WTC11 (cell line): ENCODE data around the gene RRAD. TPM values are rescaled to one million over a fixed set of nuclear protein-coding genes. Genes with fewer than 3 reads are reported as not detected.

Experiments used
- ATAC-seq: fragments of 200-7000 bp; cut with Tn5 transposase; 2 replicates; pipeline ENCODE4 v1.10.0; 2021; ENCODE audit warnings: mild to moderate bottlenecking, moderate library complexity
- CTCF ChIA-PET: fragments of 300-600 bp; sonication (Branson Sonifier 250); formaldehyde crosslinking; loops from one replicate; lab custom pipeline; 2021; ENCODE audit warnings: antibody characterized with exemption; lab: Charles Lee
- POLR2A ChIA-PET: fragments of 350-600 bp; sonication (Branson Sonifier 250); formaldehyde crosslinking; loops from one replicate; lab custom pipeline; 2021; ENCODE audit warnings: antibody characterized with exemption; lab: Charles Lee
- DNase-seq: peaks from one replicate; pipeline ENCODE4 v3.0.0; 2021; ENCODE audit warnings: low spot score
- H3K27ac Mint-ChIP-seq: 2 replicates; pipeline ENCODE4 v1.8.0; 2021; ENCODE audit warnings: mixed read lengths
- H3K27me3 Mint-ChIP-seq: 2 replicates; pipeline ENCODE4 v1.8.0; 2021; ENCODE audit warnings: low read depth, mild to moderate bottlenecking, moderate library complexity, mixed read lengths
- H3K36me3 Mint-ChIP-seq: 2 replicates; pipeline ENCODE4 v1.8.0; 2021; ENCODE audit warnings: mixed read lengths
- H3K4me1 Mint-ChIP-seq: 2 replicates; pipeline ENCODE4 v1.8.0; 2022; ENCODE audit warnings: mixed read lengths
- H3K4me3 Mint-ChIP-seq: 2 replicates; pipeline ENCODE4 v1.8.0; 2021; ENCODE audit warnings: mild to moderate bottlenecking, moderate library complexity, mixed read lengths
- H3K9me3 Mint-ChIP-seq: 2 replicates; pipeline ENCODE4 v1.8.0; 2021; ENCODE audit warnings: mixed read lengths
- E2F4 ChIP-seq: sonication (generic); formaldehyde crosslinking; IDR thresholded peaks from 2 replicates; pipeline ENCODE4 v1.8.1; 2022; ENCODE audit warnings: low read depth, mild to moderate bottlenecking, moderate library complexity, missing genetic modification reagents, borderline replicate concordance
- ESRRA ChIP-seq: sonication (generic); formaldehyde crosslinking; IDR thresholded peaks from 2 replicates; pipeline ENCODE4 v1.8.1; 2022; ENCODE audit warnings: mild to moderate bottlenecking, missing genetic modification reagents, borderline replicate concordance
- FOXK1 ChIP-seq: sonication (generic); formaldehyde crosslinking; IDR thresholded peaks from 2 replicates; pipeline ENCODE4 v1.8.0; 2022; ENCODE audit warnings: mild to moderate bottlenecking, moderate library complexity, missing genetic modification reagents
- NFE2L1 ChIP-seq: sonication (generic); formaldehyde crosslinking; IDR thresholded peaks from 2 replicates; pipeline ENCODE4 v1.8.1; 2023; ENCODE audit warnings: missing genetic modification reagents
- NR2C2 ChIP-seq: sonication (generic); formaldehyde crosslinking; IDR thresholded peaks from 2 replicates; pipeline ENCODE4 v1.8.0; 2022; ENCODE audit warnings: mild to moderate bottlenecking, missing genetic modification reagents
- SMAD3 ChIP-seq: sonication (generic); formaldehyde crosslinking; IDR thresholded peaks from 2 replicates; pipeline ENCODE4 v1.8.0; 2022; ENCODE audit warnings: missing genetic modification reagents, mild to moderate bottlenecking, borderline replicate concordance
- TEAD1 ChIP-seq: sonication (generic); formaldehyde crosslinking; IDR thresholded peaks from 2 replicates; pipeline ENCODE4 v1.8.0; 2022; ENCODE audit warnings: mild to moderate bottlenecking, missing genetic modification reagents
- USF1 ChIP-seq: sonication (generic); formaldehyde crosslinking; IDR thresholded peaks from 2 replicates; pipeline ENCODE4 v1.8.0; 2022; ENCODE audit warnings: mild to moderate bottlenecking, missing genetic modification reagents
- ZNF121 ChIP-seq: sonication (generic); formaldehyde crosslinking; IDR thresholded peaks from 2 replicates; pipeline ENCODE4 v1.8.0; 2023; ENCODE audit warnings: missing genetic modification reagents
- ZNF219 ChIP-seq: sonication (generic); formaldehyde crosslinking; IDR thresholded peaks from 2 replicates; pipeline ENCODE4 v1.8.0; 2023; ENCODE audit warnings: missing genetic modification reagents, mild to moderate bottlenecking, borderline replicate concordance
- total RNA-seq: library from RNA; stranded (reverse); gene quantifications from 3 replicates; pipeline ENCODE4 v1.2.3, GENCODE V29; 2021
- TF ChIP-seq, protein P1 (sequence below): sonication (generic); formaldehyde crosslinking; IDR thresholded peaks from 2 replicates; pipeline ENCODE4 v1.8.0; 2022; ENCODE audit warnings: mild to moderate bottlenecking, missing genetic modification reagents
- TF ChIP-seq, protein P2 (sequence below): sonication (generic); formaldehyde crosslinking; IDR thresholded peaks from 2 replicates; pipeline ENCODE4 v1.8.0; 2023; ENCODE audit warnings: missing genetic modification reagents
- TF ChIP-seq, protein P3 (sequence below): sonication (generic); formaldehyde crosslinking; IDR thresholded peaks from 2 replicates; pipeline ENCODE4 v1.8.0; 2022; ENCODE audit warnings: mild to moderate bottlenecking, missing genetic modification reagents
- TF ChIP-seq, protein P4 (sequence below): sonication (generic); formaldehyde crosslinking; IDR thresholded peaks from 2 replicates; pipeline ENCODE4 v1.8.1; 2023; ENCODE audit warnings: mild to moderate bottlenecking, missing genetic modification reagents
- TF ChIP-seq, protein P5 (sequence below): fragments of 250-450 bp; sonication (Bioruptor Pico); conservative IDR thresholded peaks from 2 replicates; pipeline ENCODE4 v1.9.0; 2021; ENCODE audit warnings: mild to moderate bottlenecking
- TF ChIP-seq, protein P6 (sequence below): fragments of 250-450 bp; sonication (Bioruptor Pico); IDR thresholded peaks from 2 replicates; pipeline ENCODE4 v1.9.0; 2021; ENCODE audit warnings: mild to moderate bottlenecking
- TF ChIP-seq, protein P7 (sequence below): fragments of 200-600 bp; IDR thresholded peaks from 2 replicates; pipeline ENCODE4 v1.8.0; 2022; ENCODE audit warnings: antibody characterized with exemption

RRAD gene
- total RNA-seq, 1 experiment from 2014 or later, result 0.52 TPM

- TF ChIP-seq, protein P1, sequence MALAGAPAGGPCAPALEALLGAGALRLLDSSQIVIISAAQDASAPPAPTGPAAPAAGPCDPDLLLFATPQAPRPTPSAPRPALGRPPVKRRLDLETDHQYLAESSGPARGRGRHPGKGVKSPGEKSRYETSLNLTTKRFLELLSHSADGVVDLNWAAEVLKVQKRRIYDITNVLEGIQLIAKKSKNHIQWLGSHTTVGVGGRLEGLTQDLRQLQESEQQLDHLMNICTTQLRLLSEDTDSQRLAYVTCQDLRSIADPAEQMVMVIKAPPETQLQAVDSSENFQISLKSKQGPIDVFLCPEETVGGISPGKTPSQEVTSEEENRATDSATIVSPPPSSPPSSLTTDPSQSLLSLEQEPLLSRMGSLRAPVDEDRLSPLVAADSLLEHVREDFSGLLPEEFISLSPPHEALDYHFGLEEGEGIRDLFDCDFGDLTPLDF, result no peak
- TF ChIP-seq ZNF121, result no peak
- no peak for TF ChIP-seq E2F4 (CRISPR knock-in tag)
- TF ChIP-seq, protein P2, sequence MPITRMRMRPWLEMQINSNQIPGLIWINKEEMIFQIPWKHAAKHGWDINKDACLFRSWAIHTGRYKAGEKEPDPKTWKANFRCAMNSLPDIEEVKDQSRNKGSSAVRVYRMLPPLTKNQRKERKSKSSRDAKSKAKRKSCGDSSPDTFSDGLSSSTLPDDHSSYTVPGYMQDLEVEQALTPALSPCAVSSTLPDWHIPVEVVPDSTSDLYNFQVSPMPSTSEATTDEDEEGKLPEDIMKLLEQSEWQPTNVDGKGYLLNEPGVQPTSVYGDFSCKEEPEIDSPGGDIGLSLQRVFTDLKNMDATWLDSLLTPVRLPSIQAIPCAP, result no peak
- TF ChIP-seq FOXK1 (CRISPR knock-in tag), result no peak
- TF ChIP-seq USF1, result no peak
- TF ChIP-seq SMAD3 (CRISPR knock-in tag), result no peak
- POLR2A ChIA-PET, result no interaction called here
- peaks cover 36% of the 10 kb centered on the region for H3K4me1 Mint-ChIP-seq
- no peak overlapping the region for H3K27ac Mint-ChIP-seq
- H3K9me3 Mint-ChIP-seq, result no peaks in the 10 kb centered on the region
- DNase-seq (no peak), ATAC-seq (no peak)
- H3K27me3 Mint-ChIP-seq, result peaks cover 24% of the 10 kb centered on the region
- CTCF ChIA-PET, result interaction anchor here (1.0 kb wide), 1 partner anchor 29 kb away, joined by 3 read pairs; the partner anchor contains the start of gene CES3
- no peak overlapping the region for H3K4me3 Mint-ChIP-seq
- no peaks in the 10 kb centered on the region; the same call in 1 of the 2 replicates for H3K36me3 Mint-ChIP-seq
These were observed 6.7 kb upstream of the RRAD start for GRCh38 chr16:66932076-66932475.

- CTCF ChIA-PET, result interaction anchor here (1.0 kb wide), 1 partner anchor 30 kb away, joined by 3 read pairs; the partner anchor contains the start of gene CES3
- no peak overlapping the region for H3K4me3 Mint-ChIP-seq
- POLR2A ChIA-PET, result no interaction called here
These were observed 6.3 kb upstream of the RRAD start for GRCh38 chr16:66931665-66932064.

GRCh38 chr16:66930189-66930588, 4.9 kb upstream of the RRAD start:
- H3K4me1 Mint-ChIP-seq, result peaks cover 23% of the 10 kb centered on the region
- H3K9me3 Mint-ChIP-seq, result no peaks in the 10 kb centered on the region
- H3K4me3 Mint-ChIP-seq, result no peak overlapping the region
- CTCF ChIA-PET, result interaction anchor here (1.5 kb wide), 1 partner anchor 35 kb away, joined by 6 read pairs; no protein-coding TSS in a partner anchor
- H3K27me3 Mint-ChIP-seq, result peaks cover 38% of the 10 kb centered on the region
- H3K27ac Mint-ChIP-seq, result no peak overlapping the region
- POLR2A ChIA-PET, result no interaction called here
- no peaks in the 10 kb centered on the region for H3K36me3 Mint-ChIP-seq
- DNase-seq (no peak), ATAC-seq (no peak)
- TF ChIP-seq ZNF219 (no peak), TEAD1 (CRISPR knock-in tag) (no peak), ESRRA (CRISPR knock-in tag) (no peak), ZNF121 (no peak), NFE2L1 (no peak), NR2C2 (CRISPR knock-in tag) (no peak)
- TF ChIP-seq, protein P3, sequence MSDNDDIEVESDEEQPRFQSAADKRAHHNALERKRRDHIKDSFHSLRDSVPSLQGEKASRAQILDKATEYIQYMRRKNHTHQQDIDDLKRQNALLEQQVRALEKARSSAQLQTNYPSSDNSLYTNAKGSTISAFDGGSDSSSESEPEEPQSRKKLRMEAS (CRISPR knock-in tag), result no peak
- TF ChIP-seq, protein P2, result no peak
- TF ChIP-seq, protein P4, sequence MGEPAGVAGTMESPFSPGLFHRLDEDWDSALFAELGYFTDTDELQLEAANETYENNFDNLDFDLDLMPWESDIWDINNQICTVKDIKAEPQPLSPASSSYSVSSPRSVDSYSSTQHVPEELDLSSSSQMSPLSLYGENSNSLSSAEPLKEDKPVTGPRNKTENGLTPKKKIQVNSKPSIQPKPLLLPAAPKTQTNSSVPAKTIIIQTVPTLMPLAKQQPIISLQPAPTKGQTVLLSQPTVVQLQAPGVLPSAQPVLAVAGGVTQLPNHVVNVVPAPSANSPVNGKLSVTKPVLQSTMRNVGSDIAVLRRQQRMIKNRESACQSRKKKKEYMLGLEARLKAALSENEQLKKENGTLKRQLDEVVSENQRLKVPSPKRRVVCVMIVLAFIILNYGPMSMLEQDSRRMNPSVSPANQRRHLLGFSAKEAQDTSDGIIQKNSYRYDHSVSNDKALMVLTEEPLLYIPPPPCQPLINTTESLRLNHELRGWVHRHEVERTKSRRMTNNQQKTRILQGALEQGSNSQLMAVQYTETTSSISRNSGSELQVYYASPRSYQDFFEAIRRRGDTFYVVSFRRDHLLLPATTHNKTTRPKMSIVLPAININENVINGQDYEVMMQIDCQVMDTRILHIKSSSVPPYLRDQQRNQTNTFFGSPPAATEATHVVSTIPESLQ (CRISPR knock-in tag), result no peak
- TF ChIP-seq, protein P5, sequence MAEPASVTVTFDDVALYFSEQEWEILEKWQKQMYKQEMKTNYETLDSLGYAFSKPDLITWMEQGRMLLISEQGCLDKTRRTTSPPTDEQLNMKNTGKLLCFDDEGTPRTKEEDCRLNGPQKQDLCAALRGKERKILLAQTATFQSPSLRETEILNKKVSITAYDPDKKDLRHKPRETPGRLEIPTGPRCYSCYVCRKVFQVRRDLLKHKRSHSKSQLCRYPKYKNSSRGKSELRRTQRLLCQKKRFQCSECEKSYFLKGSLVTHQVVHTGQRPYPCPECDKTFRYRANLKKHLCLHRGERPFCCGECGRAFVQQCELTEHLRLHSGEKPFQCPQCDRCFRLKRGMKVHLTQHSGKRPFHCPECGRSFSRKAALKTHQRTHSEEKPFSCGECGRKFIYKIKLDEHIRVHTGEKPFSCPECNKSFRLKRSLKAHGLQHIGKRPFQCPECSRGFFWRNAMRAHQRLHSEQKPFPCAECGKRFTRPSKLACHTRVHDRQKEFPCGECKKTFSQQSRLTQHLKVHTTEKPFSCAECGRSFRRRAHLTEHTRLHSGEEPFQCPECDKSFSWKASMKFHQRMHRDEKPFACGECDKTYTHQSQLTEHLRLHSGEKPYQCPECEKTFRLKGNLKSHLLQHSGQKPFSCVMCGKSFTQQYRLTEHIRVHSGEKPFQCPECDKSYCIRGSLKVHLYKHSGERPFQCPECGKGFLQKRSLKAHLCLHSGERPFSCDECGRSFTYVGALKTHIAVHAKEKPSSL (CRISPR knock-in tag), result no peak

More at GRCh38 chr16:66931665-66932064, 6.3 kb upstream of the RRAD start:
- H3K27me3 Mint-ChIP-seq, result peaks cover 28% of the 10 kb centered on the region
- no peak for DNase-seq
- TF ChIP-seq, protein P6, sequence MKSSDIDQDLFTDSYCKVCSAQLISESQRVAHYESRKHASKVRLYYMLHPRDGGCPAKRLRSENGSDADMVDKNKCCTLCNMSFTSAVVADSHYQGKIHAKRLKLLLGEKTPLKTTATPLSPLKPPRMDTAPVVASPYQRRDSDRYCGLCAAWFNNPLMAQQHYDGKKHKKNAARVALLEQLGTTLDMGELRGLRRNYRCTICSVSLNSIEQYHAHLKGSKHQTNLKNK (CRISPR knock-in tag), result no peak
- TF ChIP-seq, protein P7, sequence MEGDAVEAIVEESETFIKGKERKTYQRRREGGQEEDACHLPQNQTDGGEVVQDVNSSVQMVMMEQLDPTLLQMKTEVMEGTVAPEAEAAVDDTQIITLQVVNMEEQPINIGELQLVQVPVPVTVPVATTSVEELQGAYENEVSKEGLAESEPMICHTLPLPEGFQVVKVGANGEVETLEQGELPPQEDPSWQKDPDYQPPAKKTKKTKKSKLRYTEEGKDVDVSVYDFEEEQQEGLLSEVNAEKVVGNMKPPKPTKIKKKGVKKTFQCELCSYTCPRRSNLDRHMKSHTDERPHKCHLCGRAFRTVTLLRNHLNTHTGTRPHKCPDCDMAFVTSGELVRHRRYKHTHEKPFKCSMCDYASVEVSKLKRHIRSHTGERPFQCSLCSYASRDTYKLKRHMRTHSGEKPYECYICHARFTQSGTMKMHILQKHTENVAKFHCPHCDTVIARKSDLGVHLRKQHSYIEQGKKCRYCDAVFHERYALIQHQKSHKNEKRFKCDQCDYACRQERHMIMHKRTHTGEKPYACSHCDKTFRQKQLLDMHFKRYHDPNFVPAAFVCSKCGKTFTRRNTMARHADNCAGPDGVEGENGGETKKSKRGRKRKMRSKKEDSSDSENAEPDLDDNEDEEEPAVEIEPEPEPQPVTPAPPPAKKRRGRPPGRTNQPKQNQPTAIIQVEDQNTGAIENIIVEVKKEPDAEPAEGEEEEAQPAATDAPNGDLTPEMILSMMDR, result no peak
- no peak for ATAC-seq
- no peaks in the 10 kb centered on the region; the same call in 1 of the 2 replicates for H3K36me3 Mint-ChIP-seq
- peaks cover 35% of the 10 kb centered on the region for H3K4me1 Mint-ChIP-seq
- H3K27ac Mint-ChIP-seq, result no peak overlapping the region
- no peaks in the 10 kb centered on the region for H3K9me3 Mint-ChIP-seq
